Kidney (tissue), 14 donors: ENCODE results near the gene CD46. TPM values are rescaled to one million over a fixed set of nuclear protein-coding genes. Genes with fewer than 3 reads are reported as not detected.

ENCODE experiments used
- DNase-seq, 5 donors: peaks; one replicate each; pipeline ENCODE4 v3.0.0-alpha.2; 2013 to 2020
- FAIRE-seq: peaks from 2 replicates; lab custom pipeline; 2012; peaks lifted over from hg19 to GRCh38; lab: Jason Lieb, UNC
- H3K27ac ChIP-seq, 2 donors: one replicate each; pipeline ENCODE4 v1.7.0; 2013; ENCODE audit warnings: low read depth in 2 of 2, low read length in 2 of 2, inconsistent platforms in 1 of 2
- H3K27me3 ChIP-seq: one replicate; pipeline ENCODE4 v1.7.1; 2013; ENCODE audit warnings: low read length, inconsistent platforms; ENCODE audit not compliant: control insufficient read depth, insufficient read depth
- H3K36me3 ChIP-seq, 3 donors: one replicate each; pipeline versions ENCODE4 v1.7.0 to v1.7.1; 2013; ENCODE audit warnings: low read length in 3 of 3, control low read depth in 1 of 3, inconsistent platforms in 1 of 3; ENCODE audit not compliant: insufficient read depth in 3 of 3, control insufficient read depth in 2 of 3
- H3K4me1 ChIP-seq, 3 donors: one replicate each; pipeline versions ENCODE4 v1.7.0 to v1.7.1; 2013; ENCODE audit warnings: low read length in 3 of 3, inconsistent platforms in 1 of 3, low read depth in 1 of 3; ENCODE audit not compliant: control insufficient read depth in 2 of 3, insufficient read depth in 2 of 3
- H3K4me3 ChIP-seq, 3 donors: one replicate each; pipeline versions ENCODE4 v1.7.0 to v1.8.1; 2013; ENCODE audit warnings: low read length in 3 of 3, control low read depth in 1 of 3, inconsistent platforms in 1 of 3
- H3K9ac ChIP-seq, 3 donors: one replicate each; pipeline versions ENCODE4 v1.7.0 to v1.7.1; 2013; ENCODE audit warnings: low read length in 3 of 3, control low read depth in 1 of 3, inconsistent platforms in 1 of 3
- H3K9me3 ChIP-seq, 3 donors: one replicate each; pipeline versions ENCODE4 v1.7.0 to v1.7.1; 2013; ENCODE audit warnings: low read length in 3 of 3, control low read depth in 1 of 3, inconsistent platforms in 1 of 3; ENCODE audit not compliant: control insufficient read depth in 2 of 3, insufficient read depth in 1 of 3
- CTCF ChIP-seq: IDR thresholded peaks from 3 replicates; pipeline ENCODE4 v1.5.1; 2012; ENCODE audit warnings: mild to moderate bottlenecking, moderate library complexity, borderline replicate concordance; ENCODE audit not compliant: insufficient read depth; ENCODE audit errors: extremely low read depth
- intact Hi-C: fragments of 100-400 bp; cut with DNase I; formaldehyde crosslinking; loops from one replicate; pipeline ENCODE4 v1.11.1; 2022
- polyA plus RNA-seq: library from polyadenylated mRNA; stranded (reverse); fragments of 350-450 nt; fragmentation: Illumina TruSeq; extraction: RNeasy Lipid Tissue Mini Kit (QIAGEN cat#74804); gene quantifications from one replicate; pipeline ENCODE4 v1.2.3, GENCODE V29; 2014; ENCODE audit warnings: low read depth, low replicate concordance; ENCODE audit not compliant: insufficient read depth
- total RNA-seq: library from RNA; stranded (reverse); fragmentation: NEBNext Ultra II Directional; extraction: Animal tissue kit (Norgen Biotek cat#: 25700); gene quantifications from one replicate; pipeline ENCODE4 v1.2.1, GENCODE V29; 2021
- donor health status: control.
- donor health status: control.
- donor health status: control.
- donor health status: control.
- donor health status: control.
- donor health status: DM: yes; HTN: yes; CAD: no.
- donor health status: Normal renal cell carcinoma (clear cell type).

The CD46 gene
- total and polyA plus RNA-seq, 2 donors from 2014 or later = 119 to 269 TPM

GRCh38 chr1:207823531-207823879, 71.7 kb downstream of the CD46 start:
- no peak for TF ChIP-seq CTCF
- H3K9me3 ChIP-seq = no peaks in the 10 kb centered on the region
- DNase-seq (no peak), FAIRE-seq (no peak)
- H3K4me3 ChIP-seq = peak overlapping the region in 2 of 3 donors; percentile 92 to 93
- H3K36me3 ChIP-seq = peaks cover 0 to 11% (median 6%) of the 10 kb centered on the region in 3 donors
- peak overlapping the region; percentile 31 to 98 (median 67) for H3K9ac ChIP-seq
- H3K4me1 ChIP-seq = peaks cover 4 to 72% (median 47%) of the 10 kb centered on the region in 3 donors
- peak overlapping the region; percentile 94 to 99 for H3K27ac ChIP-seq
- no peaks in the 10 kb centered on the region for H3K27me3 ChIP-seq
- intact Hi-C loops = no loop called here

- Histone ChIP-seq H3K9me3 (no peaks in the 10 kb centered on the region), H3K36me3 (peaks cover 0 to 6% (median 4%) of the 10 kb centered on the region in 3 donors), H3K4me3 (peak overlapping the region; percentile 28 to 93 (median 92)), H3K27ac (peak overlapping the region; percentile 94 to 99), H3K4me1 (peaks cover 4 to 67% (median 51%) of the 10 kb centered on the region in 3 donors), H3K27me3 (no peaks in the 10 kb centered on the region), H3K9ac (peak overlapping the region; percentile 2 to 98 (median 31))
- no peak for FAIRE-seq
- intact Hi-C loops = no loop called here
- DNase-seq = peak; percentile 87 to 96 (median 92)
- TF ChIP-seq CTCF = peak; percentile 82
Measured at GRCh38 chr1:207823880-207824566, 72.2 kb downstream of the CD46 start.

- no peaks in the 10 kb centered on the region for H3K9me3 ChIP-seq
- H3K4me3 ChIP-seq = peak overlapping the region in 2 of 3 donors; percentile 92 to 93
- H3K27ac ChIP-seq = peak overlapping the region; percentile 94 to 99
- H3K36me3 ChIP-seq = peaks cover 0 to under 1% (median 0%) of the 10 kb centered on the region in 3 donors
- DNase-seq (no peak), FAIRE-seq (no peak)
- H3K27me3 ChIP-seq = no peaks in the 10 kb centered on the region
- H3K9ac ChIP-seq = peak overlapping the region in 1 of 3 donors; percentile 98
- intact Hi-C loops = loop anchor here (5.0 kb wide), 1 partner anchor 42 kb away; no protein-coding TSS in a partner anchor
- no peak for TF ChIP-seq CTCF
- peaks cover 4 to 59% (median 55%) of the 10 kb centered on the region in 3 donors for H3K4me1 ChIP-seq
Measured at GRCh38 chr1:207824691-207825408, 73.0 kb downstream of the CD46 start.
